ENCODE measurements around the gene INPPL1. TPM values are rescaled to one million over a fixed set of nuclear protein-coding genes. Genes with fewer than 3 reads are reported as not detected.
A peak's percentile ranks its signal among the peaks of the same experiment; 100 is the strongest.

The INPPL1 gene
- total and polyA plus RNA-seq, 2 of the 13 experiments (the other 11 are each of a cell fraction or from before 2014, with no cell fraction given): 29.1 to 66.9 TPM

- TF ChIP-seq ZHX2 (IDR thresholded peaks at IDR 0.05; ENCODE audit: low read depth) (no peak), ZHX2 (CRISPR knock-in tag; IDR thresholded peaks at IDR 0.05; ENCODE audit: borderline replicate concordance) (no peak), IKZF4 (CRISPR knock-in tag; IDR thresholded peaks at IDR 0.05; ENCODE audit: borderline replicate concordance, low read depth, not compliant biosample characterization) (no peak), SP1 (IDR thresholded peaks at IDR 0.05) (no peak), SP1 (CRISPR knock-in tag; IDR thresholded peaks at IDR 0.05) (0 out of 2 replicates have a peak, but pooled peaks have one; percentile 32), REXO4 (CRISPR knock-in tag; IDR thresholded peaks at IDR 0.05; ENCODE audit: borderline replicate concordance) (no peak), GLMP (CRISPR knock-in tag; IDR thresholded peaks at IDR 0.05; ENCODE audit: borderline replicate concordance) (no peak), KLF16 (CRISPR knock-in tag; IDR thresholded peaks at IDR 0.05) (peak in 1 of 2 experiments; percentile 80; a peak in 2 of 4 replicates), AHDC1 (CRISPR knock-in tag; IDR thresholded peaks at IDR 0.05; ENCODE audit: borderline replicate concordance) (peak; percentile 24; the same call in 1 of the 2 replicates), SRF (IDR thresholded peaks at IDR 0.05; ENCODE audit: low read depth, low read length) (peak; percentile 70), ARID3A (IDR thresholded peaks at IDR 0.05; ENCODE audit: low read depth, low read length) (no peak), SMAD3 (CRISPR knock-in tag; IDR thresholded peaks at IDR 0.05) (0 out of 2 replicates have a peak, but pooled peaks have one; percentile 23)
These were observed 1.5 kb upstream of the INPPL1 start (continued) for GRCh38 chr11:72222907-72223614.
